ENCODE data around the gene SYNE1. TPM values are rescaled to one million over a fixed set of nuclear protein-coding genes. Genes with fewer than 3 reads are reported as not detected.

The SYNE1 gene
- total RNA-seq, 3 donors from 2014 or later (not counting 1 experiment from before 2014, with no cell fraction given) = 489 to 570 (median 498) TPM

DNA sequence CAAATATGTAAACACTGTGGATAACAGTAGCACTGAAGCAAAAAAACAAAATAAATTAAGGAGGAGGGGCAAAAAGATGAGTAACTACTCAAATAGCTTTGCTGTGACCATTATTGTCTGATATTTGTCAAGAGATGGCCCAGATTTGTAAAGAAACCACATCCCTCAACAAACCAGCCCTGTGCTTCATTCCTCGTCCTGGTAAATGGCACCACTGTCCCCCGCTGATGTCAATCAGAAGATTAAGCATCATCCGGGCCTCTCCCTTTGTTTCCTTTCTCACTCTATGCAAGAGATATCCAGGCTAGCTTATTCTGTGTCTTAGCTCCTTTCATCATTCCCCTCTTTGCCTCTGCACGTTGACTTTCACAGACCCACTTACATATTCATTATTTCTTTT is 259.0 kb downstream of the SYNE1 start:
- Mint-ChIP-seq H3K4me1 (peaks cover 16 to 29% of the 10 kb centered on the region in 2 donors), H3K36me3 (no peaks in the 10 kb centered on the region), H3K4me3 (no peak overlapping the region), H3K27me3 (ENCODE audit: low read depth in 2 of 2) (no peaks in the 10 kb centered on the region), H3K27ac (peak overlapping the region in 1 of 2 donors; percentile 35), H3K9me3 (no peaks in the 10 kb centered on the region)
- peak in 1 of 3 donors; percentile 44 for ATAC-seq
- Histone ChIP-seq H3K27ac (ENCODE audit: low read length) (no peak overlapping the region), H3K4me3 (ENCODE audit: low read length) (no peak overlapping the region), H3K27me3 (ENCODE audit: control insufficient read depth, insufficient read depth, low read length) (no peaks in the 10 kb centered on the region), H3K9me3 (ENCODE audit: control insufficient read depth, insufficient read depth, low read length) (no peaks in the 10 kb centered on the region), H3K4me1 (ENCODE audit: control insufficient read depth, insufficient read depth, low read length) (no peaks in the 10 kb centered on the region), H3K36me3 (ENCODE audit: control insufficient read depth, insufficient read depth, low read length) (peaks cover 36% of the 10 kb centered on the region)
- intact Hi-C loops (cut with micrococcal nuclease) = no loop called here
- no peak for DNase-seq
- TF ChIP-seq, protein P1, sequence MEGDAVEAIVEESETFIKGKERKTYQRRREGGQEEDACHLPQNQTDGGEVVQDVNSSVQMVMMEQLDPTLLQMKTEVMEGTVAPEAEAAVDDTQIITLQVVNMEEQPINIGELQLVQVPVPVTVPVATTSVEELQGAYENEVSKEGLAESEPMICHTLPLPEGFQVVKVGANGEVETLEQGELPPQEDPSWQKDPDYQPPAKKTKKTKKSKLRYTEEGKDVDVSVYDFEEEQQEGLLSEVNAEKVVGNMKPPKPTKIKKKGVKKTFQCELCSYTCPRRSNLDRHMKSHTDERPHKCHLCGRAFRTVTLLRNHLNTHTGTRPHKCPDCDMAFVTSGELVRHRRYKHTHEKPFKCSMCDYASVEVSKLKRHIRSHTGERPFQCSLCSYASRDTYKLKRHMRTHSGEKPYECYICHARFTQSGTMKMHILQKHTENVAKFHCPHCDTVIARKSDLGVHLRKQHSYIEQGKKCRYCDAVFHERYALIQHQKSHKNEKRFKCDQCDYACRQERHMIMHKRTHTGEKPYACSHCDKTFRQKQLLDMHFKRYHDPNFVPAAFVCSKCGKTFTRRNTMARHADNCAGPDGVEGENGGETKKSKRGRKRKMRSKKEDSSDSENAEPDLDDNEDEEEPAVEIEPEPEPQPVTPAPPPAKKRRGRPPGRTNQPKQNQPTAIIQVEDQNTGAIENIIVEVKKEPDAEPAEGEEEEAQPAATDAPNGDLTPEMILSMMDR (IDR thresholded peaks at IDR 0.05) = no peak
- WGBS (ENCODE audit: insufficient coverage) = 80% methylated on average over 4 of the region's 4 CpGs

GRCh38 chr6:152375197-152375596 is 262.0 kb downstream of the SYNE1 start:
- Mint-ChIP-seq H3K27ac (no peak overlapping the region), H3K9me3 (no peaks in the 10 kb centered on the region), H3K27me3 (ENCODE audit: low read depth in 2 of 2) (no peaks in the 10 kb centered on the region), H3K4me1 (peaks cover 6 to 16% of the 10 kb centered on the region in 2 donors), H3K4me3 (no peak overlapping the region), H3K36me3 (peaks cover 5% of the 10 kb centered on the region)
- Histone ChIP-seq H3K27me3 (ENCODE audit: control insufficient read depth, insufficient read depth, low read length) (no peaks in the 10 kb centered on the region), H3K9me3 (ENCODE audit: control insufficient read depth, insufficient read depth, low read length) (no peaks in the 10 kb centered on the region), H3K36me3 (ENCODE audit: control insufficient read depth, insufficient read depth, low read length) (peaks cover 38% of the 10 kb centered on the region), H3K27ac (ENCODE audit: low read length) (no peak overlapping the region), H3K4me1 (ENCODE audit: control insufficient read depth, insufficient read depth, low read length) (no peaks in the 10 kb centered on the region), H3K4me3 (ENCODE audit: low read length) (no peak overlapping the region)
- TF ChIP-seq, protein P1 (IDR thresholded peaks at IDR 0.05) = no peak
- DNase-seq (no peak), ATAC-seq (no peak)
- intact Hi-C loops (cut with micrococcal nuclease) = no loop called here
- 90% methylated on average over 3 of the region's 6 CpGs for WGBS (ENCODE audit: insufficient coverage)

- H3K27ac ChIP-seq (ENCODE audit: low read length) = no peak overlapping the region
- no peak overlapping the region for H3K4me3 ChIP-seq (ENCODE audit: low read length)
- H3K9me3 ChIP-seq (ENCODE audit: control insufficient read depth, insufficient read depth, low read length) = no peaks in the 10 kb centered on the region
- H3K4me1 ChIP-seq (ENCODE audit: control insufficient read depth, insufficient read depth, low read length) = no peaks in the 10 kb centered on the region
- H3K36me3 ChIP-seq (ENCODE audit: control insufficient read depth, insufficient read depth, low read length) = peaks cover 42% of the 10 kb centered on the region
- no peak overlapping the region for H3K27ac Mint-ChIP-seq
- H3K4me3 Mint-ChIP-seq = no peak overlapping the region
- H3K4me1 Mint-ChIP-seq = peaks cover 0 to 2% of the 10 kb centered on the region in 2 donors
- H3K27me3 ChIP-seq (ENCODE audit: control insufficient read depth, insufficient read depth, low read length) = no peaks in the 10 kb centered on the region
- DNase-seq = no peak
- no peak for ATAC-seq
- peaks cover 5% of the 10 kb centered on the region for H3K36me3 Mint-ChIP-seq
- H3K27me3 Mint-ChIP-seq (ENCODE audit: low read depth in 2 of 2) = no peaks in the 10 kb centered on the region
- H3K9me3 Mint-ChIP-seq = no peaks in the 10 kb centered on the region
- intact Hi-C loops (cut with micrococcal nuclease) = no loop called here
- 95% methylated on average over 2 of the region's 2 CpGs for WGBS (ENCODE audit: insufficient coverage)
- TF ChIP-seq, protein P1 (IDR thresholded peaks at IDR 0.05) = no peak
Observed at GRCh38 chr6:152372945-152373344, 264.2 kb downstream of the SYNE1 start.

GRCh38 chr6:152371775-152372174 is 265.4 kb downstream of the SYNE1 start:
- DNase-seq (no peak), ATAC-seq (no peak)
- Mint-ChIP-seq H3K4me3 (no peak overlapping the region), H3K9me3 (no peaks in the 10 kb centered on the region), H3K36me3 (peaks cover 10% of the 10 kb centered on the region), H3K27ac (peak overlapping the region; percentile 7 to 33), H3K27me3 (ENCODE audit: low read depth in 2 of 2) (no peaks in the 10 kb centered on the region), H3K4me1 (no peaks in the 10 kb centered on the region)
- Histone ChIP-seq H3K27me3 (ENCODE audit: control insufficient read depth, insufficient read depth, low read length) (no peaks in the 10 kb centered on the region), H3K9me3 (ENCODE audit: control insufficient read depth, insufficient read depth, low read length) (no peaks in the 10 kb centered on the region), H3K36me3 (ENCODE audit: control insufficient read depth, insufficient read depth, low read length) (peaks cover 47% of the 10 kb centered on the region), H3K4me3 (ENCODE audit: low read length) (no peak overlapping the region), H3K4me1 (ENCODE audit: control insufficient read depth, insufficient read depth, low read length) (no peaks in the 10 kb centered on the region), H3K27ac (ENCODE audit: low read length) (no peak overlapping the region)
- intact Hi-C loops (cut with micrococcal nuclease) = no loop called here
- TF ChIP-seq, protein P1 (IDR thresholded peaks at IDR 0.05) = no peak

Data from natural killer cell (primary cell).